Fibroblast of mammary gland (primary cell): ENCODE data around the gene NAA38.

Experiments
- DNase-seq: peaks from one replicate; pipeline ENCODE4 v3.0.0-alpha.2; 2010; ENCODE audit warnings: low read depth
- H3K4me3 ChIP-seq: 2 replicates; pipeline ENCODE4 v1.5.1; 2011; ENCODE audit warnings: low read depth, mild to moderate bottlenecking, low read length, moderate library complexity; ENCODE audit not compliant: control insufficient read depth
- CTCF ChIP-seq: conservative IDR thresholded peaks from 2 replicates; pipeline ENCODE4 v1.5.1; 2011; ENCODE audit warnings: low read depth, low read length, inconsistent platforms; ENCODE audit not compliant: control insufficient read depth, insufficient read depth

Gene NAA38

GRCh38 chr17:7839190-7839875 lies 18.0 kb downstream of the NAA38 start:
- no peak overlapping the region for H3K4me3 ChIP-seq
- DNase-seq: no peak
- TF ChIP-seq CTCF: no peak

- DNase-seq: peak; percentile 48
- peak overlapping the region; percentile 19 for H3K4me3 ChIP-seq
- no peak for TF ChIP-seq CTCF
These were observed 19.0 kb downstream of the NAA38 start for GRCh38 chr17:7838090-7839075.

GRCh38 chr17:7837408-7838088 lies 19.8 kb downstream of the NAA38 start:
- peak overlapping the region; percentile 32 for H3K4me3 ChIP-seq
- no peak for TF ChIP-seq CTCF
- no peak for DNase-seq

GRCh38 chr17:7836596-7837407 lies 20.6 kb downstream of the NAA38 start:
- peak; percentile 97 for DNase-seq
- no peak for TF ChIP-seq CTCF
- peak overlapping the region; percentile 71 for H3K4me3 ChIP-seq

- H3K4me3 ChIP-seq: peak overlapping the region; percentile 71
- DNase-seq: peak; percentile 49
- no peak for TF ChIP-seq CTCF
These were observed 21.4 kb downstream of the NAA38 start for GRCh38 chr17:7835814-7836595.
